Smooth muscle cell (in vitro differentiated cells): ENCODE measurements around the gene DNMBP. TPM values are rescaled to one million over a fixed set of nuclear protein-coding genes. Genes with fewer than 3 reads are reported as not detected.

Source experiments
- DNase-seq: peaks from one replicate; lab custom pipeline; 2025; ENCODE audit not compliant: unreplicated experiment; lab: John Stamatoyannopoulos, UW
- H2AFZ ChIP-seq: fragments of 200-600 bp; sonication (generic); 2 replicates; pipeline ENCODE4 v1.6.0; 2016; ENCODE audit warnings: antibody characterized with exemption, low read depth, mild to moderate bottlenecking
- H3F3A ChIP-seq: fragments of 200-600 bp; sonication (generic); 2 replicates; pipeline ENCODE4 v1.6.0; 2017; ENCODE audit warnings: antibody characterized with exemption, low read depth
- H3K27ac ChIP-seq: fragments of 200-600 bp; sonication (generic); 2 replicates; pipeline ENCODE4 v1.5.1; 2016; ENCODE audit warnings: low read depth, mild to moderate bottlenecking
- H3K27me3 ChIP-seq: fragments of 200-600 bp; sonication (generic); 2 replicates; pipeline ENCODE4 v1.6.1; 2016; ENCODE audit warnings: low read depth, mild to moderate bottlenecking
- H3K36me3 ChIP-seq: fragments of 200-600 bp; sonication (generic); 2 replicates; pipeline ENCODE4 v1.5.1; 2016; ENCODE audit warnings: low read depth
- H3K4me1 ChIP-seq: fragments of 200-600 bp; sonication (generic); 2 replicates; pipeline ENCODE4 v1.5.1; 2016; ENCODE audit warnings: low read depth
- H3K4me2 ChIP-seq: fragments of 200-600 bp; sonication (generic); 2 replicates; pipeline ENCODE4 v1.6.0; 2016; ENCODE audit warnings: mild to moderate bottlenecking
- H3K4me3 ChIP-seq: fragments of 200-600 bp; sonication (generic); 2 replicates; pipeline ENCODE4 v1.5.1; 2016; ENCODE audit warnings: mild to moderate bottlenecking
- H3K79me2 ChIP-seq: fragments of 200-600 bp; sonication (generic); 2 replicates; pipeline ENCODE4 v1.6.0; 2016; ENCODE audit warnings: low read depth, mild to moderate bottlenecking
- H3K9ac ChIP-seq: fragments of 200-600 bp; sonication (generic); 2 replicates; pipeline ENCODE4 v1.6.0; 2016; ENCODE audit warnings: low read depth
- H3K9me3 ChIP-seq: fragments of 200-600 bp; sonication (generic); replicated peaks from 2 replicates; pipeline ENCODE4 v1.5.1; 2016; ENCODE audit warnings: low read depth
- H4K20me1 ChIP-seq: fragments of 200-600 bp; sonication (generic); 2 replicates; pipeline ENCODE4 v1.6.0; 2016; ENCODE audit warnings: low read depth
- WGBS: methylation state at CpG from one replicate; pipeline ENCODE4 v1.1.7; 2016; ENCODE audit warnings: low lambda C conversion rate; 5-methylcytosine and 5-hydroxymethylcytosine counted together
- polyA plus RNA-seq: library from polyadenylated mRNA; unstranded; fragments of >200 nt; fragmentation: Nextera tagmentation; extraction: Ambion mirVana; gene quantifications from 2 replicates; pipeline ENCODE4 v1.2.1, GENCODE V29; 2016
- total RNA-seq: library from RNA; depleted of rRNA; stranded (reverse); fragments of >200 nt; gene quantifications from 2 replicates; pipeline ENCODE4 v1.2.3, GENCODE V29; 2014
- TF ChIP-seq, protein P1 (sequence below): fragments of 200-600 bp; sonication (generic); IDR thresholded peaks from 2 replicates; pipeline ENCODE4 v1.5.1; 2017; ENCODE audit warnings: borderline replicate concordance, mild to moderate bottlenecking, antibody characterized with exemption; ENCODE audit not compliant: insufficient read depth, poor library complexity, severe bottlenecking

Gene DNMBP
- total and polyA plus RNA-seq, 2 experiments from 2014 or later, result 9.4 to 17.9 TPM

DNA sequence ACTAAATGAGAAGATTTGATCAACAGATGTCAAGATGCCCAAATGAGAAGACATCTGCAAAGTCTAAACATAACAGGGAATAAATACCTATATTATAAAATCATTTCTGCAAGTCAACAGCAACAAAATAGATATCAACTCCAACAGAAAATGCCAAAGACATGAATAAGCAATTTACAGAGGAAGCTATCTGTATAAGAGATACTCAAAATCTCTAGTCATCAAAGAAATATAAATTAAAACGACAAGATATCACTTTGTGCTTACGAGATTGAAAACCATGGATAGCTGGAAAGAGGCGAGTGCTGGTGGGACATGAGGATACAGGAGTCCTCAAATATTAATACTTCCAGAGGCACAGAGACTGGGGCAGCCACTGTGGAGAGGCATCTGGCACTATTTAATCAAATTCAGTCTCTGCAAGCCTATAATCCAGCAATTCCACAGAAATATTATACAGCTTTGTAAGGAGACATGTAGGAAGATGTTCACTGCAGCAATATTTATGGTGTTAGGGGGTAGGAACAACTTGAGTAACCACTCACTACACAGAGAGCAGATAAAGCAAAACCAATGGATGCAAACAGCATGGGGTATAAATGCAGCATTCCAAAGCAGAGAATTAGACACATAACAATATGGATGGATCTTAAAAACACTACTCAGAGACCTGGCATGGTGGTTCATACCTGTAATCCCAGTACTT is 4.8 kb downstream of the DNMBP start:
- Histone ChIP-seq H3K79me2 (peaks cover 90% of the 10 kb centered on the region), H3K4me2 (peak overlapping the region; percentile 73), H3K27me3 (no peaks in the 10 kb centered on the region), H4K20me1 (peaks cover 26% of the 10 kb centered on the region), H3K4me3 (no peak overlapping the region), H3K9me3 (no peaks in the 10 kb centered on the region), H3F3A (peaks cover 31% of the 10 kb centered on the region), H3K36me3 (no peaks in the 10 kb centered on the region), H3K4me1 (peaks cover 41% of the 10 kb centered on the region), H3K9ac (peak overlapping the region; percentile 77), H3K27ac (peak overlapping the region; percentile 97), H2AFZ (no peak overlapping the region)
- TF ChIP-seq, protein P1, sequence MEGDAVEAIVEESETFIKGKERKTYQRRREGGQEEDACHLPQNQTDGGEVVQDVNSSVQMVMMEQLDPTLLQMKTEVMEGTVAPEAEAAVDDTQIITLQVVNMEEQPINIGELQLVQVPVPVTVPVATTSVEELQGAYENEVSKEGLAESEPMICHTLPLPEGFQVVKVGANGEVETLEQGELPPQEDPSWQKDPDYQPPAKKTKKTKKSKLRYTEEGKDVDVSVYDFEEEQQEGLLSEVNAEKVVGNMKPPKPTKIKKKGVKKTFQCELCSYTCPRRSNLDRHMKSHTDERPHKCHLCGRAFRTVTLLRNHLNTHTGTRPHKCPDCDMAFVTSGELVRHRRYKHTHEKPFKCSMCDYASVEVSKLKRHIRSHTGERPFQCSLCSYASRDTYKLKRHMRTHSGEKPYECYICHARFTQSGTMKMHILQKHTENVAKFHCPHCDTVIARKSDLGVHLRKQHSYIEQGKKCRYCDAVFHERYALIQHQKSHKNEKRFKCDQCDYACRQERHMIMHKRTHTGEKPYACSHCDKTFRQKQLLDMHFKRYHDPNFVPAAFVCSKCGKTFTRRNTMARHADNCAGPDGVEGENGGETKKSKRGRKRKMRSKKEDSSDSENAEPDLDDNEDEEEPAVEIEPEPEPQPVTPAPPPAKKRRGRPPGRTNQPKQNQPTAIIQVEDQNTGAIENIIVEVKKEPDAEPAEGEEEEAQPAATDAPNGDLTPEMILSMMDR, result no peak
- 45% methylated on average over 3 of the region's 3 CpGs for WGBS
- DNase-seq, result no peak

- Histone ChIP-seq H3K36me3 (no peaks in the 10 kb centered on the region), H3K4me3 (no peak overlapping the region), H3K79me2 (peaks cover 100% of the 10 kb centered on the region), H4K20me1 (peaks cover 48% of the 10 kb centered on the region), H3K27ac (peak overlapping the region; percentile 10), H3K27me3 (no peaks in the 10 kb centered on the region), H3K4me1 (peaks cover 27% of the 10 kb centered on the region), H3K9ac (no peak overlapping the region), H3K9me3 (no peaks in the 10 kb centered on the region), H2AFZ (no peak overlapping the region), H3K4me2 (no peak overlapping the region), H3F3A (peaks cover 14% of the 10 kb centered on the region)
- no peak for DNase-seq
- WGBS, result 73% methylated on average over 6 of the region's 6 CpGs
- TF ChIP-seq, protein P1, result no peak
Measured at GRCh38 chr10:100000109-100000644, 9.6 kb downstream of the DNMBP start.

GRCh38 chr10:99999319-100000108 is 10.2 kb downstream of the DNMBP start:
- WGBS, result 87% methylated on average over 8 of the region's 8 CpGs
- Histone ChIP-seq H3K9me3 (no peaks in the 10 kb centered on the region), H3K27me3 (no peaks in the 10 kb centered on the region), H3K4me2 (no peak overlapping the region), H3K4me3 (no peak overlapping the region), H4K20me1 (peaks cover 53% of the 10 kb centered on the region), H3K36me3 (no peaks in the 10 kb centered on the region), H3K79me2 (peaks cover 99% of the 10 kb centered on the region), H3K9ac (no peak overlapping the region), H3K27ac (peak overlapping the region; percentile 10), H3K4me1 (peaks cover 25% of the 10 kb centered on the region), H2AFZ (no peak overlapping the region), H3F3A (peaks cover 17% of the 10 kb centered on the region)
- DNase-seq, result no peak
- TF ChIP-seq, protein P1, result no peak
